22Rv1 (cell line): ENCODE results near the gene METAP1D.

Source experiments
- ZFX ChIP-seq: fragments of 450-650 bp; IDR thresholded peaks from 2 replicates; pipeline ENCODE4 v1.6.1; 2017; ENCODE audit warnings: antibody characterized with exemption, borderline replicate concordance
- TF ChIP-seq, protein P1 (sequence below): fragments of 450-650 bp; IDR thresholded peaks from 2 replicates; pipeline ENCODE4 v1.5.1; 2017; ENCODE audit warnings: mild to moderate bottlenecking

DNA sequence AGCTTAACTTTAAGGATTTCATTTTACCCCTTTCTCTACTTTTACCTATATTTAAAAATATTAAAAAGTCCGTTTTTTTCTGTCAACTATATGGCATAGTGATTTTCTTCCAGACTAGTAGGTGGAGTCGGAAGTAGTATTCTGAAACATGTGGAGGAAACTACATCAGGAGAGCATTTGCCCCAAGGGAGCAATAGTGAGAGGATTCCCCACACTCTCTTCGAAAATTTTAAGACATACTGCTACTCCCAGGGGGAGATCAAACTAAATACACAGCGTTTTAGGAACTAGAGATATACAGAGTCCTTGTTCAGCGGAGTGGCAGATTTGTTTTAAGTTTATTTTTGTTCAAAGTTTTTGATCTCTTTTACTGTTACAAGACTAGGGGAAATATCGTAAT, 40.6 kb downstream of the METAP1D start:
- TF ChIP-seq, protein P1, sequence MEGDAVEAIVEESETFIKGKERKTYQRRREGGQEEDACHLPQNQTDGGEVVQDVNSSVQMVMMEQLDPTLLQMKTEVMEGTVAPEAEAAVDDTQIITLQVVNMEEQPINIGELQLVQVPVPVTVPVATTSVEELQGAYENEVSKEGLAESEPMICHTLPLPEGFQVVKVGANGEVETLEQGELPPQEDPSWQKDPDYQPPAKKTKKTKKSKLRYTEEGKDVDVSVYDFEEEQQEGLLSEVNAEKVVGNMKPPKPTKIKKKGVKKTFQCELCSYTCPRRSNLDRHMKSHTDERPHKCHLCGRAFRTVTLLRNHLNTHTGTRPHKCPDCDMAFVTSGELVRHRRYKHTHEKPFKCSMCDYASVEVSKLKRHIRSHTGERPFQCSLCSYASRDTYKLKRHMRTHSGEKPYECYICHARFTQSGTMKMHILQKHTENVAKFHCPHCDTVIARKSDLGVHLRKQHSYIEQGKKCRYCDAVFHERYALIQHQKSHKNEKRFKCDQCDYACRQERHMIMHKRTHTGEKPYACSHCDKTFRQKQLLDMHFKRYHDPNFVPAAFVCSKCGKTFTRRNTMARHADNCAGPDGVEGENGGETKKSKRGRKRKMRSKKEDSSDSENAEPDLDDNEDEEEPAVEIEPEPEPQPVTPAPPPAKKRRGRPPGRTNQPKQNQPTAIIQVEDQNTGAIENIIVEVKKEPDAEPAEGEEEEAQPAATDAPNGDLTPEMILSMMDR = no peak
- no peak for TF ChIP-seq ZFX
